ENCODE measurements around the gene MCM6. TPM values are rescaled to one million over a fixed set of nuclear protein-coding genes. Genes with fewer than 3 reads are reported as not detected.

MCM6 gene
- polyA plus RNA-seq, 1 donor from 2014 or later, result 7.0 TPM

DNA sequence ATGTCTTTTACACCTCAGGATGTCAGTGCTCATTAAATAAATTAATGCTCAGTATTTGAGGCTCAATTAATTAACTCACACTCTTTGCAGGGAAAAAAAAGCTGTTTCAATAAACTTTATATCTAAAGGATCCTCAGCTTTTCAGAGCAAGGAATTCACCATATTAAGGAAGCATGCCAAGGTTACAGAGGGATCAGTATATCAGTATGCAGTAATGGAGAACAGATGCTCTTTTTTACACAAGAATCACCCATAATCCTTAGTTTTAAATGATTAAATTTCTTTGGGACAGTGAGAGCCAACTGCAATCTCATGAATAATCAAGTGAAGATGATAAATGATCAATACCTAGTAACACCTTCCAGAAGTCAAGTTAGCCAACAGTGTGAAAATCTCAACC is 24.4 kb downstream of the MCM6 start:
- Histone ChIP-seq H3K4me3 (ENCODE audit: low read length) (no peak overlapping the region), H3K36me3 (ENCODE audit: insufficient read depth, low read length) (no peaks in the 10 kb centered on the region)
- no peak for TF ChIP-seq TAF1 (IDR thresholded peaks at IDR 0.05; ENCODE audit: low read depth)

DNA sequence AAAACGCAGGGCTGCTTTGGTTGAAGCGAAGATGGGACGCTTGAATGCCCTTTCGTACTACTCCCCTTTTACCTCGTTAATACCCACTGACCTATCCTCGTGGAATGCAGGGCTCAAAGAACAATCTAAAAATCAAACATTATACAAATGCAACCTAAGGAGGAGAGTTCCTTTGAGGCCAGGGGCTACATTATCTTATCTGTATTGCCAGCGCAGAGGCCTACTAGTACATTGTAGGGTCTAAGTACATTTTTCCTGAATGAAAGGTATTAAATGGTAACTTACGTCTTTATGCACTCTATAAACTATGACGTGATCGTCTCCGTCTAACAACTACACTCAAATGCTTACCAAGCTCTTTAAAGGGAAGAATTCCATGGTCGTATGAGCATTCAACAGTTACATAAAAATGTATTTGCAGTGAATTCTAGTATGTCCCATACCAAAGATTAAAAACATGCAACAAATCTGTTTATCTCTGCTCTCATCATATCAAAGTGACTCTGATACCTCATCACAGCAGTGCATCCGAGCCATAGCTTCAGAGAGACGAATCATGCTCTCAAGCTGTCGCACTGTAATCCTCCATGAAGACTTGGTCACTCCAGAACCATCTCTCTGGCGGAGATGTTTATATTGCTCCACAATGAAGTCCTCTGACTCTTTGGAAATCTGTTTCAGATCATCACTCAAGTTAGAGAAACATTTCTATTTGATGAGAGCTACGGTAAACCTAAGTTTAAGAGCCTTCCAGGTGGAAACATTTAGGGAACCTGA is 25.2 kb downstream of the MCM6 start:
- Histone ChIP-seq H3K27me3 (ENCODE audit: insufficient read depth, low read depth, low read length) (no peaks in the 10 kb centered on the region), H2AFZ (ENCODE audit: low read depth, low read length) (no peak overlapping the region), H3K79me2 (replicated peaks; ENCODE audit: insufficient read depth, low read length) (no peaks in the 10 kb centered on the region), H3K9me2 (ENCODE audit: insufficient read depth, low read length) (no peaks in the 10 kb centered on the region), H3K36me3 (ENCODE audit: insufficient read depth, low read length) (no peaks in the 10 kb centered on the region), H3K4me3 (ENCODE audit: low read length) (no peak overlapping the region), H3K9ac (ENCODE audit: low read length) (no peak overlapping the region), H4K20me1 (ENCODE audit: insufficient read depth) (no peaks in the 10 kb centered on the region), H3K4me2 (ENCODE audit: low read length) (no peak overlapping the region), H3K9me3 (ENCODE audit: low read length) (no peaks in the 10 kb centered on the region), H3F3A (ENCODE audit: insufficient read depth, low read length, poor library complexity, severe bottlenecking) (no peaks in the 10 kb centered on the region), H3K27ac (ENCODE audit: low read length) (no peak overlapping the region)
- no peak for TF ChIP-seq RAD21 (conservative IDR thresholded peaks at IDR 0.05)
- TF ChIP-seq MXI1 (conservative IDR thresholded peaks at IDR 0.05; ENCODE audit: poor library complexity, severe bottlenecking), result no peak
- TF ChIP-seq, protein P1, sequence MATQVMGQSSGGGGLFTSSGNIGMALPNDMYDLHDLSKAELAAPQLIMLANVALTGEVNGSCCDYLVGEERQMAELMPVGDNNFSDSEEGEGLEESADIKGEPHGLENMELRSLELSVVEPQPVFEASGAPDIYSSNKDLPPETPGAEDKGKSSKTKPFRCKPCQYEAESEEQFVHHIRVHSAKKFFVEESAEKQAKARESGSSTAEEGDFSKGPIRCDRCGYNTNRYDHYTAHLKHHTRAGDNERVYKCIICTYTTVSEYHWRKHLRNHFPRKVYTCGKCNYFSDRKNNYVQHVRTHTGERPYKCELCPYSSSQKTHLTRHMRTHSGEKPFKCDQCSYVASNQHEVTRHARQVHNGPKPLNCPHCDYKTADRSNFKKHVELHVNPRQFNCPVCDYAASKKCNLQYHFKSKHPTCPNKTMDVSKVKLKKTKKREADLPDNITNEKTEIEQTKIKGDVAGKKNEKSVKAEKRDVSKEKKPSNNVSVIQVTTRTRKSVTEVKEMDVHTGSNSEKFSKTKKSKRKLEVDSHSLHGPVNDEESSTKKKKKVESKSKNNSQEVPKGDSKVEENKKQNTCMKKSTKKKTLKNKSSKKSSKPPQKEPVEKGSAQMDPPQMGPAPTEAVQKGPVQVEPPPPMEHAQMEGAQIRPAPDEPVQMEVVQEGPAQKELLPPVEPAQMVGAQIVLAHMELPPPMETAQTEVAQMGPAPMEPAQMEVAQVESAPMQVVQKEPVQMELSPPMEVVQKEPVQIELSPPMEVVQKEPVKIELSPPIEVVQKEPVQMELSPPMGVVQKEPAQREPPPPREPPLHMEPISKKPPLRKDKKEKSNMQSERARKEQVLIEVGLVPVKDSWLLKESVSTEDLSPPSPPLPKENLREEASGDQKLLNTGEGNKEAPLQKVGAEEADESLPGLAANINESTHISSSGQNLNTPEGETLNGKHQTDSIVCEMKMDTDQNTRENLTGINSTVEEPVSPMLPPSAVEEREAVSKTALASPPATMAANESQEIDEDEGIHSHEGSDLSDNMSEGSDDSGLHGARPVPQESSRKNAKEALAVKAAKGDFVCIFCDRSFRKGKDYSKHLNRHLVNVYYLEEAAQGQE (IDR thresholded peaks at IDR 0.05; ENCODE audit: borderline replicate concordance), result no peak
- no peak for TF ChIP-seq SMC3 (conservative IDR thresholded peaks at IDR 0.05; ENCODE audit: poor library complexity)
- TF ChIP-seq EP300 (conservative IDR thresholded peaks at IDR 0.05; ENCODE audit: poor library complexity, severe bottlenecking), result no peak
- no peak for TF ChIP-seq POLR2AphosphoS5 (IDR thresholded peaks at IDR 0.05)
- TF ChIP-seq, protein P2, sequence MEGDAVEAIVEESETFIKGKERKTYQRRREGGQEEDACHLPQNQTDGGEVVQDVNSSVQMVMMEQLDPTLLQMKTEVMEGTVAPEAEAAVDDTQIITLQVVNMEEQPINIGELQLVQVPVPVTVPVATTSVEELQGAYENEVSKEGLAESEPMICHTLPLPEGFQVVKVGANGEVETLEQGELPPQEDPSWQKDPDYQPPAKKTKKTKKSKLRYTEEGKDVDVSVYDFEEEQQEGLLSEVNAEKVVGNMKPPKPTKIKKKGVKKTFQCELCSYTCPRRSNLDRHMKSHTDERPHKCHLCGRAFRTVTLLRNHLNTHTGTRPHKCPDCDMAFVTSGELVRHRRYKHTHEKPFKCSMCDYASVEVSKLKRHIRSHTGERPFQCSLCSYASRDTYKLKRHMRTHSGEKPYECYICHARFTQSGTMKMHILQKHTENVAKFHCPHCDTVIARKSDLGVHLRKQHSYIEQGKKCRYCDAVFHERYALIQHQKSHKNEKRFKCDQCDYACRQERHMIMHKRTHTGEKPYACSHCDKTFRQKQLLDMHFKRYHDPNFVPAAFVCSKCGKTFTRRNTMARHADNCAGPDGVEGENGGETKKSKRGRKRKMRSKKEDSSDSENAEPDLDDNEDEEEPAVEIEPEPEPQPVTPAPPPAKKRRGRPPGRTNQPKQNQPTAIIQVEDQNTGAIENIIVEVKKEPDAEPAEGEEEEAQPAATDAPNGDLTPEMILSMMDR (IDR thresholded peaks at IDR 0.05; ENCODE audit: poor library complexity, severe bottlenecking), result no peak
- TF ChIP-seq EZH2 (IDR thresholded peaks at IDR 0.05; ENCODE audit: borderline replicate concordance, insufficient read depth, low read length, poor library complexity, severe bottlenecking), result no peak
- no peak for TF ChIP-seq TAF1 (IDR thresholded peaks at IDR 0.05; ENCODE audit: low read depth)

More for the DNA sequence above, 24.4 kb downstream of the MCM6 start:
- no peak overlapping the region for H3K27ac ChIP-seq (ENCODE audit: low read length)
- no peaks in the 10 kb centered on the region for H3K9me2 ChIP-seq (ENCODE audit: insufficient read depth, low read length)
- no peaks in the 10 kb centered on the region for H4K20me1 ChIP-seq (ENCODE audit: insufficient read depth)
- no peak overlapping the region for H3K9ac ChIP-seq (ENCODE audit: low read length)
- H3K27me3 ChIP-seq (ENCODE audit: insufficient read depth, low read depth, low read length), result no peaks in the 10 kb centered on the region
- H3K4me2 ChIP-seq (ENCODE audit: low read length), result no peak overlapping the region
- no peak overlapping the region for H2AFZ ChIP-seq (ENCODE audit: low read depth, low read length)
- H3K79me2 ChIP-seq (replicated peaks; ENCODE audit: insufficient read depth, low read length), result no peaks in the 10 kb centered on the region
- H3K9me3 ChIP-seq (ENCODE audit: low read length), result no peaks in the 10 kb centered on the region
- no peaks in the 10 kb centered on the region for H3F3A ChIP-seq (ENCODE audit: insufficient read depth, low read length, poor library complexity, severe bottlenecking)
